HEK293 (cell line): ENCODE measurements around the gene RILP.
A peak's percentile ranks its signal among the peaks of the same experiment; 100 is the strongest.

Experiments
- GFI1B ChIP-seq: fragments of 450-650 bp; formaldehyde crosslinking; IDR thresholded peaks from 2 replicates; pipeline ENCODE4 v1.5.1; 2016; ENCODE audit warnings: missing biosample characterization, missing genetic modification characterization
- GLI4 ChIP-seq: fragments of 450-650 bp; formaldehyde crosslinking; IDR thresholded peaks from 2 replicates; pipeline ENCODE4 v1.5.1; 2016; ENCODE audit warnings: missing biosample characterization, missing genetic modification characterization
- HOXC10 ChIP-seq: sonication (generic); formaldehyde crosslinking; IDR thresholded peaks from 2 replicates; pipeline ENCODE4 v1.8.1; 2023; ENCODE audit warnings: mild to moderate bottlenecking, missing genetic modification reagents
- MYNN ChIP-seq: fragments of 450-650 bp; formaldehyde crosslinking; IDR thresholded peaks from 2 replicates; pipeline ENCODE4 v1.5.1; 2016; ENCODE audit warnings: missing biosample characterization, missing genetic modification characterization, borderline replicate concordance
- OSR2 ChIP-seq: fragments of 450-650 bp; formaldehyde crosslinking; IDR thresholded peaks from 2 replicates; pipeline ENCODE4 v1.5.1; 2016; ENCODE audit warnings: missing biosample characterization, missing genetic modification characterization
- SP3 ChIP-seq: fragments of 450-650 bp; formaldehyde crosslinking; IDR thresholded peaks from 2 replicates; pipeline ENCODE4 v1.5.1; 2016; ENCODE audit warnings: missing biosample characterization, missing genetic modification characterization
- ZBTB1 ChIP-seq: fragments of 450-650 bp; formaldehyde crosslinking; IDR thresholded peaks from 2 replicates; pipeline ENCODE4 v1.5.1; 2016; ENCODE audit warnings: missing biosample characterization, missing genetic modification characterization
- ZFP3 ChIP-seq: fragments of 450-650 bp; formaldehyde crosslinking; IDR thresholded peaks from 2 replicates; pipeline ENCODE4 v1.5.1; 2016; ENCODE audit warnings: low read depth, missing biosample characterization, missing genetic modification characterization
- ZFP37 ChIP-seq: fragments of 450-650 bp; formaldehyde crosslinking; IDR thresholded peaks from 2 replicates; pipeline ENCODE4 v1.5.1; 2016; ENCODE audit warnings: missing biosample characterization, missing genetic modification characterization
- ZFP41 ChIP-seq: fragments of 450-650 bp; formaldehyde crosslinking; IDR thresholded peaks from 2 replicates; pipeline ENCODE4 v1.5.1; 2016; ENCODE audit warnings: missing biosample characterization, missing genetic modification characterization, borderline replicate concordance
- ZNF350 ChIP-seq: fragments of 450-650 bp; formaldehyde crosslinking; IDR thresholded peaks from 2 replicates; pipeline ENCODE4 v1.5.0; 2017; ENCODE audit warnings: missing biosample characterization, mild to moderate bottlenecking, missing genetic modification characterization
- ZNF404 ChIP-seq: fragments of 450-650 bp; formaldehyde crosslinking; IDR thresholded peaks from 2 replicates; pipeline ENCODE4 v1.5.1; 2017; ENCODE audit warnings: missing biosample characterization, missing genetic modification characterization
- ZNF510 ChIP-seq: fragments of 450-650 bp; formaldehyde crosslinking; IDR thresholded peaks from 2 replicates; pipeline ENCODE4 v1.5.1; 2018; ENCODE audit warnings: mild to moderate bottlenecking, missing genetic modification characterization, missing biosample characterization; ENCODE audit not compliant: insufficient replicate concordance
- ZNF514 ChIP-seq: fragments of 450-650 bp; formaldehyde crosslinking; IDR thresholded peaks from 2 replicates; pipeline ENCODE4 v1.5.1; 2016; ENCODE audit warnings: missing biosample characterization, missing genetic modification characterization
- ZNF600 ChIP-seq: fragments of 450-650 bp; formaldehyde crosslinking; IDR thresholded peaks from 2 replicates; pipeline ENCODE4 v1.5.1; 2016; ENCODE audit warnings: missing biosample characterization, missing genetic modification characterization
- ZSCAN16 ChIP-seq: fragments of 450-650 bp; formaldehyde crosslinking; IDR thresholded peaks from 2 replicates; pipeline ENCODE4 v1.5.1; 2016; ENCODE audit warnings: missing biosample characterization, missing genetic modification characterization
- ZSCAN30 ChIP-seq: fragments of 450-650 bp; IDR thresholded peaks from 2 replicates; pipeline ENCODE4 v1.5.1; 2018; ENCODE audit warnings: missing biosample characterization, mild to moderate bottlenecking, missing genetic modification characterization, moderate library complexity
- TF ChIP-seq, protein P1 (sequence below): fragments of 450-650 bp; formaldehyde crosslinking; IDR thresholded peaks from 2 replicates; pipeline ENCODE4 v1.5.1; 2017; ENCODE audit warnings: missing biosample characterization, missing genetic modification characterization
- TF ChIP-seq, protein P2 (sequence below): fragments of 450-650 bp; formaldehyde crosslinking; IDR thresholded peaks from 2 replicates; pipeline ENCODE4 v1.5.1; 2016; ENCODE audit warnings: missing biosample characterization, missing genetic modification characterization
- TF ChIP-seq, protein P3 (sequence below): fragments of 450-650 bp; formaldehyde crosslinking; IDR thresholded peaks from 2 replicates; pipeline ENCODE4 v1.5.1; 2016; ENCODE audit warnings: missing biosample characterization, missing genetic modification characterization
- TF ChIP-seq, protein P4 (sequence below): fragments of 450-650 bp; formaldehyde crosslinking; IDR thresholded peaks from 2 replicates; pipeline ENCODE4 v1.5.1; 2017; ENCODE audit warnings: missing biosample characterization, missing genetic modification characterization
- TF ChIP-seq, protein P5 (sequence below): fragments of 450-650 bp; formaldehyde crosslinking; IDR thresholded peaks from 2 replicates; pipeline ENCODE4 v1.5.1; 2016; ENCODE audit warnings: missing biosample characterization, missing genetic modification characterization
- TF ChIP-seq, protein P6 (sequence below): fragments of 450-650 bp; IDR thresholded peaks from 2 replicates; pipeline ENCODE4 v1.5.1; 2018; ENCODE audit warnings: missing biosample characterization, missing genetic modification characterization
- TF ChIP-seq, protein P7 (sequence below): fragments of 450-650 bp; formaldehyde crosslinking; optimal IDR thresholded peaks from 2 replicates; pipeline ENCODE3; 2016; ENCODE audit warnings: missing biosample characterization, mild to moderate bottlenecking, missing genetic modification characterization
- TF ChIP-seq, protein P8 (sequence below): fragments of 450-650 bp; formaldehyde crosslinking; IDR thresholded peaks from 2 replicates; pipeline ENCODE4 v1.5.1; 2016; ENCODE audit warnings: missing biosample characterization, missing genetic modification characterization

Gene RILP

DNA sequence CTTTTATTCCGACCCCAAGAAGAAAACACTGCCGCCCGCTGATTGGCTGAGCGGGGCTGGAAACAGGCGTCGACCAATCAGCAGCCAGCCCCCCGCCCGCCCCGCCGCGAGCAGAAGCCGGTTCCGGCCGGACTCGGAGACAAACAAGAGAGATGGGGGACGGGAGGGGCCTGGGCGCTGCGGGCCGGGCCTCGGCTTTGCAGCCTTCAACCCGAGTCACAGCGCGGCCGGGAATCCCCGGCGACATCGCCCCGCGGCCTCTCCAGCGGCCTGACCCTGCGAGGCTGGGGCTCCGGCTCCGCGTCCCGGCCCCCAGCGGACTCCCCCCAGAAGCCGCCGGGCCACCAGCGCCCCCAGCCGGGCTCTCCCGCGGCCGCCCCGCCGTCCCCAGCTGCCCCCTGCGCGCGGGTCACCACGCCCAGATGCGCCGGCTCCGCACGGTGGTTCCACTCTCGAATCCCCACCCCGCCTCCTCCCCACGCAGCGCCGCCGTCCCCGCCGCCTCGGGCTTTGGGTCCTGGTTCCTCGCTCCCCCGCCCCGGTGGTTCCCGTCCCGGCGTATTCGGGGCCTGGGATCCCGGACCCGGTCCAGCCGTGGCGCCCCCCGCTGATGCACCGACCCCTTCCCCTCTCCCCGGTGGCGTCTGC lies 20.7 kb downstream of the RILP start (continued):
- TF ChIP-seq ZNF510 (tag by site-specific recombination) (no peak), SP3 (no peak), OSR2 (tag by site-specific recombination) (no peak; the same call in 1 of the 2 replicates), ZNF600 (tag by site-specific recombination) (no peak), ZFP37 (no peak), ZNF350 (tag by site-specific recombination) (no peak; the same call in 1 of the 2 replicates), GFI1B (tag by site-specific recombination) (no peak), ZFP3 (tag by site-specific recombination) (no peak), ZNF514 (tag by site-specific recombination) (no peak), ZSCAN30 (tag by site-specific recombination) (peak; percentile 65), ZSCAN16 (tag by site-specific recombination) (no peak), ZBTB1 (no peak), ZFP41 (tag by site-specific recombination) (no peak), MYNN (tag by site-specific recombination) (no peak), GLI4 (no peak), ZNF404 (tag by site-specific recombination) (no peak), HOXC10 (CRISPR knock-in tag) (no peak)
- TF ChIP-seq, protein P1, sequence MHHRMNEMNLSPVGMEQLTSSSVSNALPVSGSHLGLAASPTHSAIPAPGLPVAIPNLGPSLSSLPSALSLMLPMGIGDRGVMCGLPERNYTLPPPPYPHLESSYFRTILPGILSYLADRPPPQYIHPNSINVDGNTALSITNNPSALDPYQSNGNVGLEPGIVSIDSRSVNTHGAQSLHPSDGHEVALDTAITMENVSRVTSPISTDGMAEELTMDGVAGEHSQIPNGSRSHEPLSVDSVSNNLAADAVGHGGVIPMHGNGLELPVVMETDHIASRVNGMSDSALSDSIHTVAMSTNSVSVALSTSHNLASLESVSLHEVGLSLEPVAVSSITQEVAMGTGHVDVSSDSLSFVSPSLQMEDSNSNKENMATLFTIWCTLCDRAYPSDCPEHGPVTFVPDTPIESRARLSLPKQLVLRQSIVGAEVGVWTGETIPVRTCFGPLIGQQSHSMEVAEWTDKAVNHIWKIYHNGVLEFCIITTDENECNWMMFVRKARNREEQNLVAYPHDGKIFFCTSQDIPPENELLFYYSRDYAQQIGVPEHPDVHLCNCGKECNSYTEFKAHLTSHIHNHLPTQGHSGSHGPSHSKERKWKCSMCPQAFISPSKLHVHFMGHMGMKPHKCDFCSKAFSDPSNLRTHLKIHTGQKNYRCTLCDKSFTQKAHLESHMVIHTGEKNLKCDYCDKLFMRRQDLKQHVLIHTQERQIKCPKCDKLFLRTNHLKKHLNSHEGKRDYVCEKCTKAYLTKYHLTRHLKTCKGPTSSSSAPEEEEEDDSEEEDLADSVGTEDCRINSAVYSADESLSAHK, result no peak
- TF ChIP-seq, protein P2, sequence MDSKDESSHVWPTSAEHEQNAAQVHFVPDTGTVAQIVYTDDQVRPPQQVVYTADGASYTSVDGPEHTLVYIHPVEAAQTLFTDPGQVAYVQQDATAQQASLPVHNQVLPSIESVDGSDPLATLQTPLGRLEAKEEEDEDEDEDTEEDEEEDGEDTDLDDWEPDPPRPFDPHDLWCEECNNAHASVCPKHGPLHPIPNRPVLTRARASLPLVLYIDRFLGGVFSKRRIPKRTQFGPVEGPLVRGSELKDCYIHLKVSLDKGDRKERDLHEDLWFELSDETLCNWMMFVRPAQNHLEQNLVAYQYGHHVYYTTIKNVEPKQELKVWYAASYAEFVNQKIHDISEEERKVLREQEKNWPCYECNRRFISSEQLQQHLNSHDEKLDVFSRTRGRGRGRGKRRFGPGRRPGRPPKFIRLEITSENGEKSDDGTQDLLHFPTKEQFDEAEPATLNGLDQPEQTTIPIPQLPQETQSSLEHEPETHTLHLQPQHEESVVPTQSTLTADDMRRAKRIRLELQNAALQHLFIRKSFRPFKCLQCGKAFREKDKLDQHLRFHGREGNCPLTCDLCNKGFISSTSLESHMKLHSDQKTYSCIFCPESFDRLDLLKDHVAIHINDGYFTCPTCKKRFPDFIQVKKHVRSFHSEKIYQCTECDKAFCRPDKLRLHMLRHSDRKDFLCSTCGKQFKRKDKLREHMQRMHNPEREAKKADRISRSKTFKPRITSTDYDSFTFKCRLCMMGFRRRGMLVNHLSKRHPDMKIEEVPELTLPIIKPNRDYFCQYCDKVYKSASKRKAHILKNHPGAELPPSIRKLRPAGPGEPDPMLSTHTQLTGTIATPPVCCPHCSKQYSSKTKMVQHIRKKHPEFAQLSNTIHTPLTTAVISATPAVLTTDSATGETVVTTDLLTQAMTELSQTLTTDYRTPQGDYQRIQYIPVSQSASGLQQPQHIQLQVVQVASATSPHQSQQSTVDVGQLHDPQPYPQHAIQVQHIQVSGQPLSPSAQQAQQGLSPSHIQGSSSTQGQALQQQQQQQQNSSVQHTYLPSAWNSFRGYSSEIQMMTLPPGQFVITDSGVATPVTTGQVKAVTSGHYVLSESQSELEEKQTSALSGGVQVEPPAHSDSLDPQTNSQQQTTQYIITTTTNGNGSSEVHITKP (tag by site-specific recombination), result peak; percentile 68
- TF ChIP-seq, protein P3, sequence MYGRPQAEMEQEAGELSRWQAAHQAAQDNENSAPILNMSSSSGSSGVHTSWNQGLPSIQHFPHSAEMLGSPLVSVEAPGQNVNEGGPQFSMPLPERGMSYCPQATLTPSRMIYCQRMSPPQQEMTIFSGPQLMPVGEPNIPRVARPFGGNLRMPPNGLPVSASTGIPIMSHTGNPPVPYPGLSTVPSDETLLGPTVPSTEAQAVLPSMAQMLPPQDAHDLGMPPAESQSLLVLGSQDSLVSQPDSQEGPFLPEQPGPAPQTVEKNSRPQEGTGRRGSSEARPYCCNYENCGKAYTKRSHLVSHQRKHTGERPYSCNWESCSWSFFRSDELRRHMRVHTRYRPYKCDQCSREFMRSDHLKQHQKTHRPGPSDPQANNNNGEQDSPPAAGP (tag by site-specific recombination), result no peak
- TF ChIP-seq, protein P4, sequence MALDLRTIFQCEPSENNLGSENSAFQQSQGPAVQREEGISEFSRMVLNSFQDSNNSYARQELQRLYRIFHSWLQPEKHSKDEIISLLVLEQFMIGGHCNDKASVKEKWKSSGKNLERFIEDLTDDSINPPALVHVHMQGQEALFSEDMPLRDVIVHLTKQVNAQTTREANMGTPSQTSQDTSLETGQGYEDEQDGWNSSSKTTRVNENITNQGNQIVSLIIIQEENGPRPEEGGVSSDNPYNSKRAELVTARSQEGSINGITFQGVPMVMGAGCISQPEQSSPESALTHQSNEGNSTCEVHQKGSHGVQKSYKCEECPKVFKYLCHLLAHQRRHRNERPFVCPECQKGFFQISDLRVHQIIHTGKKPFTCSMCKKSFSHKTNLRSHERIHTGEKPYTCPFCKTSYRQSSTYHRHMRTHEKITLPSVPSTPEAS (tag by site-specific recombination), result no peak
- TF ChIP-seq, protein P5, sequence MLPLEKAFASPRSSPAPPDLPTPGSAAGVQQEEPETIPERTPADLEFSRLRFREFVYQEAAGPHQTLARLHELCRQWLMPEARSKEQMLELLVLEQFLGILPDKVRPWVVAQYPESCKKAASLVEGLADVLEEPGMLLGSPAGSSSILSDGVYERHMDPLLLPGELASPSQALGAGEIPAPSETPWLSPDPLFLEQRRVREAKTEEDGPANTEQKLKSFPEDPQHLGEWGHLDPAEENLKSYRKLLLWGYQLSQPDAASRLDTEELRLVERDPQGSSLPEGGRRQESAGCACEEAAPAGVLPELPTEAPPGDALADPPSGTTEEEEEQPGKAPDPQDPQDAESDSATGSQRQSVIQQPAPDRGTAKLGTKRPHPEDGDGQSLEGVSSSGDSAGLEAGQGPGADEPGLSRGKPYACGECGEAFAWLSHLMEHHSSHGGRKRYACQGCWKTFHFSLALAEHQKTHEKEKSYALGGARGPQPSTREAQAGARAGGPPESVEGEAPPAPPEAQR (tag by site-specific recombination), result no peak
- TF ChIP-seq, protein P6, sequence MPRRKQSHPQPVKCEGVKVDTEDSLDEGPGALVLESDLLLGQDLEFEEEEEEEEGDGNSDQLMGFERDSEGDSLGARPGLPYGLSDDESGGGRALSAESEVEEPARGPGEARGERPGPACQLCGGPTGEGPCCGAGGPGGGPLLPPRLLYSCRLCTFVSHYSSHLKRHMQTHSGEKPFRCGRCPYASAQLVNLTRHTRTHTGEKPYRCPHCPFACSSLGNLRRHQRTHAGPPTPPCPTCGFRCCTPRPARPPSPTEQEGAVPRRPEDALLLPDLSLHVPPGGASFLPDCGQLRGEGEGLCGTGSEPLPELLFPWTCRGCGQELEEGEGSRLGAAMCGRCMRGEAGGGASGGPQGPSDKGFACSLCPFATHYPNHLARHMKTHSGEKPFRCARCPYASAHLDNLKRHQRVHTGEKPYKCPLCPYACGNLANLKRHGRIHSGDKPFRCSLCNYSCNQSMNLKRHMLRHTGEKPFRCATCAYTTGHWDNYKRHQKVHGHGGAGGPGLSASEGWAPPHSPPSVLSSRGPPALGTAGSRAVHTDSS (tag by site-specific recombination), result no peak
- TF ChIP-seq, protein P7, sequence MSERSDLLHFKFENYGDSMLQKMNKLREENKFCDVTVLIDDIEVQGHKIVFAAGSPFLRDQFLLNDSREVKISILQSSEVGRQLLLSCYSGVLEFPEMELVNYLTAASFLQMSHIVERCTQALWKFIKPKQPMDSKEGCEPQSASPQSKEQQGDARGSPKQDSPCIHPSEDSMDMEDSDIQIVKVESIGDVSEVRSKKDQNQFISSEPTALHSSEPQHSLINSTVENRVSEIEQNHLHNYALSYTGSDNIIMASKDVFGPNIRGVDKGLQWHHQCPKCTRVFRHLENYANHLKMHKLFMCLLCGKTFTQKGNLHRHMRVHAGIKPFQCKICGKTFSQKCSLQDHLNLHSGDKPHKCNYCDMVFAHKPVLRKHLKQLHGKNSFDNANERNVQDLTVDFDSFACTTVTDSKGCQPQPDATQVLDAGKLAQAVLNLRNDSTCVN (tag by site-specific recombination), result peak; percentile 45
- TF ChIP-seq, protein P8, sequence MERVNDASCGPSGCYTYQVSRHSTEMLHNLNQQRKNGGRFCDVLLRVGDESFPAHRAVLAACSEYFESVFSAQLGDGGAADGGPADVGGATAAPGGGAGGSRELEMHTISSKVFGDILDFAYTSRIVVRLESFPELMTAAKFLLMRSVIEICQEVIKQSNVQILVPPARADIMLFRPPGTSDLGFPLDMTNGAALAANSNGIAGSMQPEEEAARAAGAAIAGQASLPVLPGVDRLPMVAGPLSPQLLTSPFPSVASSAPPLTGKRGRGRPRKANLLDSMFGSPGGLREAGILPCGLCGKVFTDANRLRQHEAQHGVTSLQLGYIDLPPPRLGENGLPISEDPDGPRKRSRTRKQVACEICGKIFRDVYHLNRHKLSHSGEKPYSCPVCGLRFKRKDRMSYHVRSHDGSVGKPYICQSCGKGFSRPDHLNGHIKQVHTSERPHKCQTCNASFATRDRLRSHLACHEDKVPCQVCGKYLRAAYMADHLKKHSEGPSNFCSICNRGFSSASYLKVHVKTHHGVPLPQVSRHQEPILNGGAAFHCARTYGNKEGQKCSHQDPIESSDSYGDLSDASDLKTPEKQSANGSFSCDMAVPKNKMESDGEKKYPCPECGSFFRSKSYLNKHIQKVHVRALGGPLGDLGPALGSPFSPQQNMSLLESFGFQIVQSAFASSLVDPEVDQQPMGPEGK (tag by site-specific recombination), result peak; percentile 77; the same call in 1 of the 2 replicates
